GM18520 (cell line): ENCODE measurements around the gene TTC39A.

Experiments
- ATAC-seq: cut with Tn5 transposase; IDR thresholded peaks from one replicate; pipeline ENCODE4 v1.9.1; 2021; ENCODE audit not compliant: unreplicated experiment

The TTC39A gene

DNA sequence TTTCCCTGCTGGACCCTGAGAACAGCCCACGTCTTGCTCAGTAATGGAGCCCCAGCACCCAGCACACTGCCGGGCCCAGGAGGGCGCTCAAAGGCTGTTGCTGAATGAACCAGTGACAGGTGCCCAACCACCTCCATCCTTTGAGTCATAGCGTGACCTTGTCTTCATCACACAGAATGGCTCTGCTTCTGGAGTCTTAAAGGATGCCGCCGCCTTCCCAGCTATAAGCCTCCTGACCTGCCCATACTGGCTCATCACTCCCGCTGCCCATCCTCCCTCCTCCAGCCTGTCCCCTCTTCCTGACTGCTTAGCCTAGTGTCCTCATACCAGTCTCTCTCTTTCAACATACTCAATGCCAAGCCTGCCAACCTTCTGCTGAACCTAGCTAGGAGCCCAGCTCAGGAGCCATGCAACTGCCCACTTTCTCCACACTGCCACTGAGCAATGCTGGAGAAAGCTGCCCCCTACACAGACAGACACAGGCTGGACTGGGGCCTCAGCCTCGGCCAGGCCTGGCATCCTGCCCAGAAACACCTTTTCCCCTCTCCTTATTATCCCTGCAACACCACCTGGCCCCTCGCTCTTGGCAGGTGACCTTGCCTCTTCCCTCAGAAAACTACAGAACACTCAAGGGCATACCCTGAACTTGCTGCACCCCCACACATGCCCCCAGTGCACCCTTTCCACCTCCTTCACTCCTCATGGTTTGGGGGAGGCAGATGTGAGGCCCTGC is 14.1 kb downstream of the TTC39A start:
- no peak for ATAC-seq

GRCh38 chr1:51314974-51315373 is 15.4 kb downstream of the TTC39A start:
- no peak for ATAC-seq

DNA sequence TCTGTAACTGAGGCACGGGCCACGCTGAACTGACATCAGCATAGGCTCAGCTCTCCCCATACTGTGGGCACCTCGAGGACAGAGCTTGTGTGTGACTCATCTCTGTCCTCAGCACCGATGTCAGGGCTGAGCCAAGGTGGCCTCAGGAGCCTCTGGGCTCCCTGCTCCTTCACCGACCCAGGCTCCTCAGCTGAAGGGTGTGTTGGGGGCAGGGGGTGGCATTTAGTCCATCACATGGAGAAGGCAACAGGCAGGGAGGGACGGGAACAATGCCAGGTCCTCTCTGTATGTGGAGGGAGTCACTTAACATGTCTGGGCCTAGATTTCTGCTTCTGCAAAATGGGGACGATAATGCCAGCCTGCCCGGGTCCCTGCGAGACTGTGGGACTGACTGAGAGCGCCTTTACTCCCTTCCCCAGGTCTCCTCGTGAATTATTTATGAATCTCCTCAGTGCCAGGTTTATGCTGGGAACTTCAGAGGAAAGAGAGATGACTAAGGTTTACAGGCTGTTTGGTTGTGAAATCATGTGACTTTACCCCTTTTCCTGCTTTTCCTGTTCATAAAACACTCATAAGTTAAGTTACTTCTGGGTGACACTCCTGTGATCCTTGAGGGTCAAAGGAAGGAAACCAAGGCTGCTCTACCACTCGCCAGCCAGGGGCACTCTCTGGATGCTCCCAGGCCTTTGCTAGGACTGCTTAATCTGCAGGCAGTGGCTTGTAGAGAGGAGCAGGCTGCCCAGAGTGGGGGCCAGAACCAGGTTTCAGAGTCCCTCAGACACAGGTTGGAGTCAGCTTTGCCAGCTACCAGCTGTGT is 16.2 kb downstream of the TTC39A start:
- ATAC-seq, result no peak

DNA sequence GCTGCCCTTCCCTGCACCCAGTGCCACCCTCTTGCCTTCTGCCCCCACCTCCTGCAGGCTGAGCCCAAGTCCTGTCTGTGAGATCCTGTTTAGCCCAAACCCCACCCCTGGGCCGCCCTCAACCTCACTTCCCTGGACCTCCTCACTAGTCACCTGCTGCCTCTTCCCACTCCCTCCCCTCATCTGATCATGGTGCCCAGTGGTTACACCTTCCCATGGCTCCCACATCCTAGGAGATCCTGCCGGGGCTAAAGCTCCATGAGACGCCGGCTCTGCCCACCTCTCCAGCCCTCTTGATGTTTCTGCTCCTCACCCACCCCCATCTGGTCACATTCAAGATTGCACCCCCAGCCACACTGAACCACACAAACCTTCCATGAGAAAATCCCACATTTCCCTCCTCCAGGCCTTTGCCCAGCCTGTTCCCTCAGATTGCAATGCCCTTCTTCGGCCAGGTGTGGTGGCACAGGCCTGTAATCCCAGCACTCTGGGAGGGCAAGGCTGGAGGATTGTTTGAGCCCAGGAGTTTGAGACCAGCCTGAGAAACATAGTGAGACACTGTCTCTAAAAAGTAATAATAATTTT is 17.0 kb downstream of the TTC39A start:
- ATAC-seq, result no peak

DNA sequence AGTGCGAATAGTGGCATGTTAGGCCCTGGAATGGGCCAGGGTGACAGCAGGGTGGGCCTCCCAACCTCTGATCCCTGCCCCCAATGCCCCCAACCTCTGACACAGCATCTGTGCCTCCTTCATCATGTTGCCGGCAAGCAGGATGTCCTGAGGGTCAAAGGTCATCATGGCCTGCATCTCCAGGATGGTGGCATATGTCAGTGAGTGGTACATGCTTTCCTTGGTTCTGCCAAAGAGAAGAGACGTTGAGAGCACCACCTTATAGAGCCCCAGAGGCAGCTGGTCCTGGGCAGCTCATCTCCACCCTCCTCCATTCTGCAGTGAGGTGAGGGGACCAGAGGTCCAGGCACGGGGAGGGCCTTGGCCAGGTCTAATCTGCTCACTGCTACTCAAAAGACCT is 17.6 kb downstream of the TTC39A start:
- no peak for ATAC-seq

DNA sequence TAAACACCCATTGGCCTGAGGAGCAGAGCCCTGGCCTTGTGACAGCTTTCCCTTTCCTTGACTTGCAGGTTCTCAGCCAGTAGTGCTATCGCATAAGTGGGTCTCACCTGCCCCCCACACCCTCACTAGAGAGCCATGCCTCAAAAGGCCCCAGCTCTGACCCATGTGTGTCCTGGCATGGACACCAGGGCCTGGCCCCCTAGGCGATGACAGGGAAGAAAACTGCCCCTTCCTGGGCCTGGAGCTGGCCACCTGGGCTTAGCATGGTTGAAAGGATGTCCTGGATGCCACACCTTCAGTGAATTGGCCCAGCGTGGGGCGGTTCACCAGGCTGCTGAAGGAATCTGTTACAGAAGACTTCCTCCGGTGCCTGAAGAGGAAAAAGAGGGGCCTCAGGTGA is 18.5 kb downstream of the TTC39A start:
- ATAC-seq, result no peak

DNA sequence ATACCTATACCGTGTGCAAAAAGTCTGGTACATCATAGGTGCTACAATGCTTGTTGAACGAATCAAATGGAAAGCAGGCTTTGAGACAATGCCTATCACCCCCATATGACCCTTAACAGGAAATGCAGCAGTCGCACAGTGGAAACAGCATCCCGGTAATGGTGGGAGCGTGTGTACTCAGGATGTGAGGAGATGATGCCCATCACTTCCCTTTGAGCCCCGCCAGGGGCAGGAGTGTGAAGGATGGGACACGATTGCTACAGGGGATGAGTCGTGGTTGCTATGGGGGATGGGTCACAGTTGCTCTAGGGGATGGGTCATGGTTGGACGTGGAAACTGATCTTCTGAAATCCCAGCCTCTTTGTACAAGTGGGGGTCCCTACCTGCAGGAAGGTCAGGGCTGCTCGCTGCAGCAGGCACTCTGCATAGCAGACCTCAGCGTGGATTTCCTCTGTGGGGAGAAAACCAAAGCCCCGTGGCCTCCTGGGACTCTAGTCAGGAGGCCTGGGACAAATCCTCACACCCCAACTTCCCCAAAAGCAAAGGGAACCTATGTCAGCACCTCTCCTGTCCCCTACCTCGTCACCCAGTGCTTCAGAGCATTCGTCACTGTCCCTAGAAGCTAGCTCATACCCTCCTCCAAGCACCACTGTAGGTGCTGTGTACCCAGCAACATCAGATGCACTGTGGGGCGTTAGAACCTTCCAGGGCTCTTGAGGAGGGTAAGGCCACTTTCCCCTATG is 19.3 kb downstream of the TTC39A start:
- no peak for ATAC-seq

DNA sequence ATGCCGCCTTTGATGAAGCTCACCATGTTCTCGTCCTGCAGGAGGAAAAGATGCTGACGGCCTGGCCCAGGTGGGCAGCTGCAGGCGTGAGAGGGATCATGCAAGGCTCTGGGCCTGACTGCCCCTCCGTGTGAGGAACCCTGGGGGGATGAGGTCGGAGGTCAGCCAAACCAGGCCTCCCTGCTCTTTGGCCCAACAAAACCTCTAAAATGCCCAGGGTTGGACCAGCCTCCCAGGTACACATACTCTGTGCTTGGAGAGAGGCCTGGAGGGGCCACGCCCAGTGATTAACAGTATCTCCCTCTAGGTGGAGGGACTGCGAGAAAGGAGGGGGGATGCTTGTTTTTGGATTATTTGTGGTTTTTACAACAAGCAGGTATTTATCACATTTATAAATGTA is 21.1 kb downstream of the TTC39A start:
- ATAC-seq, result no peak

- no peak for ATAC-seq
Measured at GRCh38 chr1:51308636-51309035, 21.7 kb downstream of the TTC39A start.

DNA sequence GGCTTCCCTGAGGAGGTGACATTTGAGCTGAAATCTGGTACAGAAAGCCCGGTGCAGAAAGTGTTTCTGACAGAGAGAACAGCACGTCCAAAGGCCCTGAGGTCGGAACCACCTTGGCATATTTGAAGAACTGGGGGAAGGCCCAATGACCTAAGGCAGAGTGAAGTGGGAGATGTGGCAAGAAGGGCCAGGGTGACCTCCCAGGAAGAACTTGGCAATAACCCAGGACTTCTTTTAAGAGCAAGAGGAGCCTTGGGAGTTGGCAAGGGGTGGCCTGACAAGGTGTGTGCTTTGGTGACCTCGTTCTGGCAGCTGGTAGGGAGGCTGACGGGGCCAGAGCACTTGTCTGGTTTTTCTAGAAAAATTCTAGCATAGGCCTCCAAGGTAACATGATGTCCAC is 23.4 kb downstream of the TTC39A start:
- ATAC-seq, result no peak

GRCh38 chr1:51305371-51305823 is 25.0 kb downstream of the TTC39A start:
- ATAC-seq, result no peak

GRCh38 chr1:51304360-51304759 is 26.0 kb downstream of the TTC39A start:
- no peak for ATAC-seq

DNA sequence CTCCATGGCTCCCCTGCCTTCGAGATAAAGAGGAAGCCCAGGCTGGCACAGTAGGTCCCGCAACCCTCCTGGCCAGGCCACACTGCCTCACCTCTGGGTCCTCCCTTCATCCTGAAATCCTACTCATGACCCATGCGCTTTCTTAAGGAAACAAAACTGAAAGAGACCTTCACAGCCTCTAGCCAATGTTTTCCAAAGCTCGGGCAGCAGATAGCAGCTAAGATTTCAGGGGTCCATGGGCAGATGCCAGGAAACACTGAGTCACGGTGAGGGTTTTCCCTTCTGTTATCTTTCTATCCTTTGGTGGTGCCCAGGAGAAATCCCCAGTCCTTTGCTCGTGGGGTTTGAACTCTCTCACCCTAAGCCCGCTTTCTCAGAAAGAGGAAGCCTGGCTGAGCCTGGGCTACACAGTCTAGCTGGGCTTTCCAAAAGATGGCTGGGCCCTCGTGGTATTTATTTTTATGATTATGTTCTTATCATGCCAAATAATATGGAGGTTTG is 26.6 kb downstream of the TTC39A start:
- ATAC-seq, result no peak

DNA sequence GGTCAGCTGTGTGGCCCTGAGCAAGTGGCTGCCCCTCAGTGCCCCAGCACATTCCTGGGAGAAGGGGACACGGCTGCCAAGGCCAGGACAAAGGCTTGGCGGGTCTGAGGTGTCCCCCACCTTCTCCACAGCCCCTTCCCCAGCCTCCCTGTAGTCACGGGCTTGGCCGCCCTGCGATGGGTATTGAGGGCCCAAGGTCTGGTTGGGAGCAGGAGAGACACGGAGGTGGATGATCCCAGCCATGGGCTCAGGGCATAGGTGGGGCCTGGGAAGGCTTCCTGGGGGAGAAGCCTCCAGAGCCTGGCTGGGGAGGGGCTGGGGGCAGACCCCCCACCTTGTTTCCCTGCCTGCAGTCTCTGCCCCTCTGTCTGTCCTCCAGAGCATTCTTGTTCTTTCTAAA is 27.0 kb downstream of the TTC39A start:
- ATAC-seq, result no peak

- ATAC-seq, result no peak
Measured at GRCh38 chr1:51302746-51303145, 27.6 kb downstream of the TTC39A start.

GRCh38 chr1:51302270-51302669 is 28.1 kb downstream of the TTC39A start:
- no peak for ATAC-seq

GRCh38 chr1:51301844-51302162 is 28.6 kb downstream of the TTC39A start:
- no peak for ATAC-seq

DNA sequence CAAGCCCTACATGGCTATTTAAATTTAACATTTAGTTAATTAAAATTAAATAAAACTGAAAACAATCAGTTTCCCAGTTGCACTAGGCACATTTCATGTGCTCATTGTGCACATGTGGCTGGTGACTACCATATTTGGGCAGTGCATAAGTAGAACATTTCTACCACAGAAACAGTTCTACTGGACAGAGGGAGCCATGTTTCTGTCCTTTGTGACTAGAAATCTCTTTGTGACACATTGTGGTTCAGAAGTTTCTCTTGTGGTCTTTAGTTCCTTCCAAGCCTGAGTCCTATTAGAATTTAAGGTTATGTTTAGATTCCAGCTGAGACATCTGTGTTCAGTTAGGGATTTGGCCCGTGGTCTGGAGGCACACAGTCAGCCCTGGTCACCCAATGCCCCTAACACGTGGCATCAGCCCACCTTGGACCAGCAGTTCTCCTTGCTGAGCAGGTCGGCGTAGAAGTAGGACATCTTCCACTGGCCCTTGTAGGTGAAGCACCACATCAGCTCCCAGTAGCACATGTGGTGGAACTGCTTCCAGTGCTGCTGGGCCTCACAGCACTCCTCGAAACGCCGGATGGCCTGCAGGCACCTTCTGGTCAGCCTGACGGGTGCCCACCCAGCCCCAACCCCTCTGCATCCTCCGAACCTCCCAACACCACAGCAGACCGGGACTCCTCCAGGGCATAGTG is 29.1 kb downstream of the TTC39A start:
- ATAC-seq, result no peak

GRCh38 chr1:51299981-51300670 is 30.2 kb downstream of the TTC39A start:
- no peak for ATAC-seq
